HG02840 (cell line): ENCODE data around the gene DCX.

Source experiments
- ATAC-seq: cut with Tn5 transposase; IDR thresholded peaks from one replicate; pipeline ENCODE4 v1.9.1; 2021; ENCODE audit warnings: mild to moderate bottlenecking, moderate library complexity, moderate number of reproducible peaks; ENCODE audit not compliant: unreplicated experiment, low FRiP score

Gene DCX

GRCh38 chrX:111411983-111412382 is at the start of gene DCX:
DCX (minus strand) TSS chrX:111412192; CDS start chrX:111410398, 1,794 bp downstream.
- ATAC-seq = no peak

DNA sequence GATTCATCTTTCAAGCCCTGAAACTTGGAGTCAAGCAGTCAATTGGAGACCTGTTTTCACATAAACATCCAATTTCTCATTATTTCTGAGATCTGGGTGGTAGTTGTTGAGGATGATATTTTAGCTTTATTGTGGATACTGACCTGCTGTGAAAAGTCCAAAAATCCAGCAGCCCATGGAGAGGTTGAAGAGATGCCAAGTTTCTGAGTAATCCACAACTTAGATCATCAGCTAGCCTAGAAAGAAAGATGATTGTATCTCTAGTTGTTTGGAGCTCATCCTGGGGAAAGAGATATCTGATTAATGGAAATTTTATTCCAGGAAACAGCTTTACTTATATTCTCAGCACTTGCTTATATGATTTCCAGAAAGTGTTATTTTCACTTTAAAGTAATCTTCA is 48.6 kb upstream of the DCX start:
- no peak for ATAC-seq

- no peak for ATAC-seq
These were observed 35.3 kb upstream of the DCX start for GRCh38 chrX:111447298-111447697.

DNA sequence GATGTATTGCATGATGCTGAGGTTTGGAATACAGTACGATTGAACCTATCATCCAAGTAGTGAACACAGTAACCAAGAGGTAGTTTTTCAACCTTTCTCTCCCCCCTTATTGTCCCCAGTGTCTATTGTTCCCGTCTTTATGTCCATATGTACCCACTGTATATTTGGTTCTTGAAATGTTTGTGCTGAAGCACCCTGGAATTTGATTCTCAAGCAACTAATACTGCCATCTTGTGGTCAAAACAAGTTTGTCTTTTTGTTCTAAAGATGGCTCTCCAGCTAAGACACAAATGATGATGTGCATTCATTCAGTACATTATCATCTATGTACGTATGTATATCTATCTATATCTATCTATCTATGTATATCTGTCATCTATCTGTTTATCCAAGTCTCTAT is 33.5 kb upstream of the DCX start:
- no peak for ATAC-seq

DNA sequence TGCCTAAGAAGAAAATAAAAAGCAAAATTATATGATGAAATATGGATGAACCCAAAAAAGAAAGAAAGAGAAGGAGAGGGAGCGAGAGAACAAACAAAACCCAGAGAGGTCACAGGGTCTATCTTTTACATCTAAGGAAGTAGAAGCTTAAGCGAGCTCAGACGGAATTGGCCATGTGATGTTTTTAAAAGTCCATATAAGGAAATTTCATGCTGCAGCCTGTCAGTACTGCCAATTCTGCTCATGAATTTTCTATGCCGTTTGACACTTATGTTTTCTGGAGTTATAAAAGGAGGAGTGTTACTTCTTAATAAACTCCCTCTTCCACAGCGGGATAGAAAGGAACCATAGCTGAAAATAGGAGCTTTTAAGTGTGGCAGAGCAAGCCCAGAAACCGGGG is 32.9 kb upstream of the DCX start:
- ATAC-seq = no peak

- ATAC-seq = no peak
These were observed 32.0 kb upstream of the DCX start for GRCh38 chrX:111443946-111444345.

DNA sequence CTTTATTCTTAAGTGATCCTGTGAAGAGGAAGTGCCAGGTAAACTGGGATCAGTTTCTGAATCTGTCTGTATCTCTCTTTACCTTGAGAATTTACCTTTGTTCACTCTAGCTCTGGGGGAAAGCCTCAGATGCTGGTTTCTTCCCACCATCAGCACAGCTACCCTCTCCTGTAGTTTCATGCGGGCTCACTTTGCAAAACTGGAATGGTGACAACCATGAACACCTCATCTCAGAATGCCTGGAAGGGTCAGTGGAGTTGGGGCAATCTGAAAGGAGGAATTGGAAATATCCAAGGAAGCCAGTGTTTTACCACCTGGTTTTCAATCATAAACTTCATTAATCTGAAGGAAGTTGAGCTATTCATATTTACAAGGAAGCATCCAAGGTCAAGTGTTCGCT is 30.8 kb upstream of the DCX start:
- ATAC-seq = no peak

GRCh38 chrX:111435469-111435868 is 23.5 kb upstream of the DCX start:
- no peak for ATAC-seq

DNA sequence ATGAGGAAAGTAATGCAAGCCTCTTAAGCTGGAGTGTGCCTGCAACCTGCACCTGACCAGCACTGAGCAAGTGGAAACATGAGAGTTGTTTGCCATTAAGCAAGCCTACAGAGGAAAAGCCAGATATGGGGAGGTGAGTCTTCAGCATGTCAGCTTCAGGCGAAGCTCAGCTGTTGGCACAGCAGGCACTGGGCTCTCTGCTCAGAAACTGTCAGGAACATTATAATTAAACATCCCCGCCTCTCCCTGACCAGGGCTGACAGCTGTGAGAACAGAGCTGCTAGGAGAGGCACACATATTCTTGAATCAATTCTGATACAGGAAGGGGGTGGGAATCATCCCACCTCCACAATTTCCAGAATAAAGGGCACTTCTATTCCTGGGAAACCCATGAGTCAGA is 19.0 kb upstream of the DCX start:
- no peak for ATAC-seq

DNA sequence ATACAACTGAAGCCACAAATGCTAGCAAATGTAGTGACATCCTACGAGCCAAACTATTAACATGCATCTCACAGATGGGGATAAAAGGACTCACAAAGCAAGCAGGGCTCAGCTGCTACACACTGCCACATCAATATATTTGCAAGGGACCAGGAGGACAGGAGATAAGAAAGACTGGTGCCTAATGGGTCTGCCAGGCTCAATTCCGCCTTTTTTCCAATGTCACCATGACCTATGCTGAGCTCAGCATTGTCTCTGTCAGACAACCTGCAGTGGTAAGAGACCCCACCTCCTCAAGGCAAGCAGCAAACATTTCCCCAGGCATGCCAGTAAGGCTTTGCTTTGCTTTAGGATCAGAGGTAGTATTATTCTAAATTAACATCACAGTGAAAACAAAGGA is 435 bp downstream of the DCX start:
- no peak for ATAC-seq

DNA sequence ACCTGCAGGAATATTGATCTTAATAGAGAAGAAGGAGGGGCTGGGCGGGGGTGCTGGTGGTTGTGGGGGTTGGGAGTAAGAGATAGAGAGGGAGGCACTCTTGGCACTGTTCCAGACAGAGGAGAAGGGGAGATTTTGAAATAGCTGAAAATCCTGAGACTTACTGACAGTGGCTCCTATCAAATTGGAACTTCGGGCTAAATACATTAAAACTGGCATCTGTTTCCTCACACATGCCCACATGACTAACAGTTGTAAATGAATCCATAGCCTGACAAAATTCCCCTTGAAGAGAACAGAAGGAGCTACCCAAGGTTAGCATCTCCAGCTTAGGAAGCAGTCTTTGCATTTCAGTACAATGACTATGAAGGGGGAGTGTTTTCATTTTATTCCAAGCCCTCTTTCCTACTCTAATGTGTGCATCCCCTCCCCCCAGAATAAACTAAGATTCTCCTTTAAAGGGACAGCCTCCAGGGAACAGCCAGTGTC is 1.4 kb downstream of the DCX start:
- ATAC-seq = no peak

DNA sequence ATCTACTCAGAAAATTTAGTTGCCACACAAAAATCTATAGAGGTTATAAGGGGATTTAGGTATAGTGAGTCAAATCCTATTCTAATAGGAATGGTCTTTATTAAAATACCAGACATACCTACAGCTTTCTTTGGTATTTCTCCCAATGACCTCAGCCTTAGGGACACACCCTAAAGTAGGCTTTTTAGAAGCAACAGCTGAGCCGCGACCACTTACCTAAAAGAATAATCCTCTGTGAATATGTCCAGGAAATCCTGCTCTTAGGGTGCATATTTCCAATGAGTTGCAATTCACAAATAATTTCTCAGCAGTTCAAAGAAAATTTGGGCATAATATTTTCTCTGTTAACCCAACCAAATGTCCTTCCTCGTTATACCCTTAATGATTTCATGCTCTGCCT is 2.7 kb downstream of the DCX start:
- no peak for ATAC-seq

- no peak for ATAC-seq
These were observed 4.0 kb downstream of the DCX start for GRCh38 chrX:111407948-111408347.

DNA sequence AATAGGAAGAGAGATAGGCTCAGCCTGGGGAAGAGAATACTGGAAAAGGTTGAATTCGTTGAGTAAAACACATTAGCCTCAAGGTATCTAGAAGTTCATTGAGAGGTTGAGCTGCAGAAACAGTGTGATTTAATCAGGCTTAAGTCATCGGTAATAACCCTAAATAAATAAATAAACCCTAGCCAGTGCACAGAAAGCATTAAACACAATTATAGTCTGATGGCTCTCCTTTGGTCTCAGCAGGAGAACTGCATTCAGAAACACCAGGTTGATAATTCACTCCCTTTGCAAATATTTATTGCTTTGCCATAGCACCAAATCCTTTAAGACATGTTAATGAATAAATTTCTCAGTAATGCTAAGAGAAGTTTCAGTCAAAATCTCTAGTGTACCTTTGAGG is 9.6 kb downstream of the DCX start:
- no peak for ATAC-seq

DNA sequence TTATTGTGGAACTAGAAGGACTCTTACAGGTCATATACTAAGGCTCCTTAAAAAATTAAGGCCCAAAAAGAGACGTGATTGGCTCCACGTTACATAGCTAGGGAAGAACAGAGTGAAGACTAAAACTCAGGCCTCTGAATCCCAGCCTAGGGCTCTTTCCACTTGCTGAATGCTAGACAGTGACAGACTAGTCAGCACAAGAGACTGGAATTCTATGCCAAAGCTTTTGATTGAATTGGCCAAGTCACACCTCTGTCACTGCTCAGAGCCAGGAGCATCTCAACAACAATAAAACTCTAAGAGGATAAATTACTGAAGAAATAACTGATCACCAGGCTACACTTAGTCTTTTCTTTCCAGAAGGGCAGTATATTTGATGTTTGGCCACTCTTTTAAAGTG is 16.8 kb downstream of the DCX start:
- ATAC-seq = no peak

DNA sequence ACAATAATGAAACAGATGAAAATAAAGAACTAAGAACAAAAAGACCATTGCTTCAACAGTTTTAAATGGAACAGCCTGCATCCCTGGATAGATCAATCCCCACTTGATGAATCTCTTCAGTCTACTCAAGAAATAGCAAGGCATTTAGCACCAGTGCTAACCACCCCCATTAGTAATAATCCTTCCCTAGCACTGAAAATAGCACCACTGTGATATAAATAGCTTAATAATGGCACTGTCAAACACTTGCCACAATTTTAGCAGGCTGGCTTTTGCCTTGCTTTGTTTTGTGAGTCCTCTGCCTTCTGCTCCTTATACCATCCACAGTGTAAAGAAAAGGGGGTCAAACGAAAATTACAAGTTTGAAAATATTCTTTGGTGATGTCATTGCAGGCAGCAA is 17.4 kb downstream of the DCX start:
- ATAC-seq = no peak

DNA sequence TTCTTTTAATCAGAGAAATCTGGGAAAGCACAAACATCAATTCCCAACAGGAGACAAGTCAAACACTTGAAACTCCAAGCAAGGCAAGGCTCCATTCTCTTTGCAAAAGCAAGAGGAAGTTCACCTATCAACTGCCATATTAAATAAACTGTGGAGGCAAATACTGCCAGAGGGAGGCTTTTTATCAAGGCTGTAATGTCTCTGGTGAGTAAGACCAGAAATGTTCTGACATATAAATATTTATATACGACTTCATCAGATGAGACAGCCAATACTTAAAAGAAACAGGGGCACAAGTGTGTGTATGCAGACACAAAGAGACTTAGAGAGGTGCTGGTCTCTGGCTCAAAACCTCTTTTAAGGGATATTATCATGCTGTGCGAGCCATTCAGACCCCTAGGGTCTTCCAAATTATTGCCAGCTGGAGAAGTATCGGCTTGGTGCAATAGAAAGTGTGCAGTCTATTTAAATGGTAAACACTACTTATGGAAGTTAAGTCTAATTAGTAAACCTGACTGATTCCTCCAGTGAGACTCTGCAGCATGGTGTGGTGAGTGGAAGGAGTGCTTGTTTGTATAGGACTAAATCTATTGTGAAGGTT is 24.4 kb downstream of the DCX start:
- ATAC-seq = no peak

DNA sequence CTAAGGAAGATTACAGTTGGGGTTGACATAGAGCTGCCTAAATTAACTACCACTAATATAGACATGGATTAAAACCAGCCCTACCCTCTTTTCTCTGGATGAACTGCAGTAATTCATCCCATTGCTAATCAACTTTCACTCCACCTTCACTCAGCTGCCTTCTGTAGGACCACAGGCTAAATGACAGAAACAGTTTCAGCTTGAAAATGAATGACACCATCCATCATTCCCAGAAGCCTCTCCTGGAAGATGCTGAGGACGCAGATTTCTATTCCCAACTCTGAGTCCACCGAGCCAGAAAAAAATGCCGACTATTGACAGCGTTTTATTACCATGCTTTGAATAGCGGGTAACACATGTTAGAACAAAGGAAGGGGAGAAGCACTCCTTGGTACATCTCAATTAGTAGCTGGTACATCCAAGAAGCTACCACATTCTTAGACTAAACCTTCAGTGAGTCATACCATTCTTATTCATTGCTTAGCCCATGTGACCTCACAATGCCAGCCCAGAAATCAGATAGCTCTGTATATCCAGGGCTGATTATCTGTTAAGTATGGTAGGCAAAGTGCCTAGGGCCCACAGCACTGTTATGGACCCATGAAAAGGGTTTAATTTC is 25.3 kb downstream of the DCX start:
- no peak for ATAC-seq

DNA sequence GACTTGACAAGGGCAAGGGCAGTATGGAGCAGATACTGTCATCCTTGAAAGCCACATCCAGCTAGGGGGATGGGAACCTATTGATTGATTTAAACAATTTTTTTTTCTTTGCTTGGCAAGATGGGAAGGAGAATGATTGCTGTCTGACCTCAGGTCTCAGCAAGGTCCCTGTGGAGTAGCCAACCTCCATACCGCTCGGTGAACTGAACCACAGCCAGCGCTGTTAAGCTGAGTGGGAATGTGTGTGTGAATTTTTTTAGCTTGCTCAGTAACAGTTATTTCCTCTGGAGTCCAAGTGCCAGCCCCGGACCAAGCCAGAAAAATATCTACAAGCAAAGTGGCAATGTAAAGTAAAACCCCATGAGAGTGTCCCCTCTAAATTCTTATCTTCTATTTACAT is 25.9 kb downstream of the DCX start:
- ATAC-seq = no peak

DNA sequence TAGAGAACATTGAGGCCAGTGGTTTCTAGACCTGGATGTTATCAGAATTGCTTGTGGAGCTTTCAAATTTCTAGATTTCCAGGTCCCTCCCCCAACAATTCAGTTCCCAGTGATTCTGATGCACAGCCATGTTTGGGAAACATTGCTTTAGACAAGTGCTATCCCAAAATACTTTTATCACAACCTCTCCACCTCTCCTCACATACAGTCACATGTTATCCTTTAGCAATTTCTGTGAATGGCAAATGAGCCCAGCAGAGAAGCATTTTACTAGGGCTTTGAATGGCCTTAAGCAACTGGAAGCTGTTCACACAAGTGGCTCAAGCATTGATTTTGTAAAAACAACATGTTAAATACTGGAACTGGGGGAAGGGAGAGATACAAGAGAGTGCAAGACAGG is 29.7 kb downstream of the DCX start:
- no peak for ATAC-seq

- ATAC-seq = no peak
These were observed 35.0 kb downstream of the DCX start for GRCh38 chrX:111376897-111377578.

DNA sequence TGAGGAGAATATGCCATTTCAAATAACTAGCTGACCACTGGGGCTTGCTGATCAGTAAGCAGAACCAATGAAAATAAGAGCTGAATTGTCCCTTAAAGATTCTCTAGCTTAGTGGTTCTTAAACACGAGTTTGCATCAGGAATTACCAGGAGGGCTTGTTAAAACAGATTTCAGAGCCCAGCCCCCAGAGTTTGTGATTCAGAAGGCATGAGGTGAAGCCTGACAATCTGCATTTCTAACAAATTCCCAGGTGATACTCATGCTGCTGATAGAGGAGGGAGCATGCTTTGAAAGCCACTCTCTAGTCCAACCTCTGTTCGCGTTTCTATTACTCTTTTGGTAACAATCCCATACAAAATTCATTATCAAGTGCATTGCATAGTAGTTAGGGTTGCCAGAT is 35.5 kb downstream of the DCX start:
- ATAC-seq = no peak
